SK-N-SH (cell line): ENCODE results near the gene IGF2BP3.

Experiments
- EZH2phosphoT487 ChIP-seq: fragments of 200-600 bp; sonication (generic); IDR thresholded peaks from 2 replicates; pipeline ENCODE4 v1.6.1; 2017; ENCODE audit warnings: low read depth, mixed run types, mild to moderate bottlenecking, antibody characterized with exemption, moderate library complexity, borderline replicate concordance
- MEF2A ChIP-seq: IDR thresholded peaks from 2 replicates; pipeline ENCODE4 v1.4.0; 2012; ENCODE audit warnings: low read depth, borderline replicate concordance
- POLR2AphosphoS5 ChIP-seq: IDR thresholded peaks from 2 replicates; pipeline ENCODE4 v1.6.1; 2012; ENCODE audit warnings: low read depth, low read length
- RCOR1 ChIP-seq: fragments of 150-350 bp; IDR thresholded peaks from 2 replicates; pipeline ENCODE4 v1.6.1; 2017; ENCODE audit warnings: antibody characterized with exemption, low read length
- SIN3A ChIP-seq: IDR thresholded peaks from 2 replicates; pipeline ENCODE4 v1.6.1; 2012; ENCODE audit warnings: low read depth, mild to moderate bottlenecking, low read length, moderate library complexity, borderline replicate concordance
- TF ChIP-seq, protein P1 (sequence below): fragments of 200-600 bp; sonication (generic); IDR thresholded peaks from 2 replicates; pipeline ENCODE4 v1.6.1; 2017; ENCODE audit warnings: antibody characterized with exemption, mild to moderate bottlenecking, moderate library complexity

- TF ChIP-seq, protein P1, sequence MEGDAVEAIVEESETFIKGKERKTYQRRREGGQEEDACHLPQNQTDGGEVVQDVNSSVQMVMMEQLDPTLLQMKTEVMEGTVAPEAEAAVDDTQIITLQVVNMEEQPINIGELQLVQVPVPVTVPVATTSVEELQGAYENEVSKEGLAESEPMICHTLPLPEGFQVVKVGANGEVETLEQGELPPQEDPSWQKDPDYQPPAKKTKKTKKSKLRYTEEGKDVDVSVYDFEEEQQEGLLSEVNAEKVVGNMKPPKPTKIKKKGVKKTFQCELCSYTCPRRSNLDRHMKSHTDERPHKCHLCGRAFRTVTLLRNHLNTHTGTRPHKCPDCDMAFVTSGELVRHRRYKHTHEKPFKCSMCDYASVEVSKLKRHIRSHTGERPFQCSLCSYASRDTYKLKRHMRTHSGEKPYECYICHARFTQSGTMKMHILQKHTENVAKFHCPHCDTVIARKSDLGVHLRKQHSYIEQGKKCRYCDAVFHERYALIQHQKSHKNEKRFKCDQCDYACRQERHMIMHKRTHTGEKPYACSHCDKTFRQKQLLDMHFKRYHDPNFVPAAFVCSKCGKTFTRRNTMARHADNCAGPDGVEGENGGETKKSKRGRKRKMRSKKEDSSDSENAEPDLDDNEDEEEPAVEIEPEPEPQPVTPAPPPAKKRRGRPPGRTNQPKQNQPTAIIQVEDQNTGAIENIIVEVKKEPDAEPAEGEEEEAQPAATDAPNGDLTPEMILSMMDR: no peak
- TF ChIP-seq RCOR1: no peak
- TF ChIP-seq MEF2A: no peak
- TF ChIP-seq EZH2phosphoT487: no peak
- no peak for TF ChIP-seq POLR2AphosphoS5
- no peak for TF ChIP-seq SIN3A
These were observed 15.3 kb downstream of the IGF2BP3 start for GRCh38 chr7:23454881-23455526.
